Panc1 (cell line): ENCODE measurements around the gene FAM76B. TPM values are rescaled to one million over a fixed set of nuclear protein-coding genes. Genes with fewer than 3 reads are reported as not detected.

ENCODE experiments used
- ATAC-seq: fragments of 200-7000 bp; cut with Tn5 transposase; 2 replicates; pipeline ENCODE4 v1.9.1; 2020; ENCODE audit warnings: mild to moderate bottlenecking, moderate library complexity
- BruUV-seq: library from RNA; stranded (reverse); fragments of 400-500 nt; replicated peaks from 2 replicates; lab custom pipeline; 2021; lab: Mats Ljungman, UMichigan
- CTCF ChIA-PET: fragments of 300-600 bp; sonication (Branson Sonifier 250); formaldehyde crosslinking; loops from one replicate; lab custom pipeline; 2022; ENCODE audit warnings: antibody characterized with exemption; lab: Charles Lee
- POLR2A ChIA-PET: fragments of 300-600 bp; sonication (Branson Sonifier 250); formaldehyde crosslinking; loops from one replicate; lab custom pipeline; 2022; ENCODE audit warnings: antibody characterized with exemption; lab: Charles Lee
- DNase-seq: peaks from one replicate; pipeline ENCODE4 v3.0.0-alpha.2; 2010; ENCODE audit warnings: low read depth, low spot score
- H3K27ac ChIP-seq: 2 replicates; pipeline ENCODE4 v1.5.1; 2011; ENCODE audit warnings: mild to moderate bottlenecking, low read length, inconsistent platforms
- H3K27me3 ChIP-seq: fragments of 200-500 bp; sonication (Bioruptor generic); 2 replicates; pipeline ENCODE4 v1.6.0; 2014; ENCODE audit warnings: low read length, inconsistent platforms; ENCODE audit not compliant: control insufficient read depth, insufficient read depth
- H3K36me3 ChIP-seq: fragments of 200-500 bp; sonication (Bioruptor generic); 2 replicates; pipeline ENCODE4 v1.5.1; 2014; ENCODE audit warnings: inconsistent platforms, mild to moderate bottlenecking, low read length, moderate library complexity; ENCODE audit not compliant: control insufficient read depth, insufficient read depth
- H3K4me1 ChIP-seq: 2 replicates; pipeline ENCODE4 v1.5.1; 2011; ENCODE audit warnings: inconsistent platforms, mild to moderate bottlenecking, low read length, moderate library complexity; ENCODE audit not compliant: control insufficient read depth, insufficient read depth
- H3K4me3 ChIP-seq, 2 experiments: 2 replicates each; pipeline ENCODE4 v1.5.1; 2011 to 2012; ENCODE audit warnings: low read depth in 2 of 2, low read length in 2 of 2, mild to moderate bottlenecking in 2 of 2, inconsistent platforms in 1 of 2, moderate library complexity in 1 of 2
- H3K9me3 ChIP-seq: fragments of 200-500 bp; sonication (Bioruptor generic); 2 replicates; pipeline ENCODE4 v1.5.1; 2014; ENCODE audit warnings: low read depth, mild to moderate bottlenecking, inconsistent platforms, low read length, moderate library complexity; ENCODE audit not compliant: control insufficient read depth, insufficient read depth
- POLR2AphosphoS5 ChIP-seq: IDR thresholded peaks from 2 replicates; pipeline ENCODE4 v1.6.1; 2012; ENCODE audit warnings: mild to moderate bottlenecking, low read depth, low read length, moderate library complexity
- SIN3A ChIP-seq: IDR thresholded peaks from 2 replicates; pipeline ENCODE4 v1.6.1; 2012; ENCODE audit warnings: low read depth, mild to moderate bottlenecking, low read length, moderate library complexity, borderline replicate concordance; ENCODE audit not compliant: insufficient read depth
- TCF7L2 ChIP-seq: IDR thresholded peaks from 2 replicates; pipeline ENCODE4 v1.6.1; 2011; ENCODE audit warnings: mild to moderate bottlenecking, low read depth, low read length, inconsistent platforms
- in situ Hi-C: cut with HindIII; loops from 2 replicates; pipeline ENCODE4 v1.10.0; 2016; ENCODE audit warnings: low sequenced_read_pairs, low pct_unique_long_range_greater_than_20kb
- intact Hi-C: fragments of 100-400 bp; cut with micrococcal nuclease; formaldehyde crosslinking; loops from one replicate; pipeline ENCODE4 v1.10.0; 2022; ENCODE audit not compliant: unreplicated experiment
- total RNA-seq: library from RNA; stranded (reverse); gene quantifications from one replicate; pipeline ENCODE4 v1.2.1, GENCODE V29; 2021; ENCODE audit not compliant: unreplicated experiment
- TF ChIP-seq, protein P1 (sequence below), 2 experiments: IDR thresholded peaks; 2 replicates each; pipeline ENCODE4 v1.6.1; 2011 to 2012; ENCODE audit warnings: low read depth in 2 of 2, control low read depth in 1 of 2, low read length in 1 of 2, mild to moderate bottlenecking in 1 of 2, moderate library complexity in 1 of 2; ENCODE audit not compliant: insufficient read depth in 1 of 2
- TF ChIP-seq, protein P2 (sequence below): fragments of 450-650 bp; IDR thresholded peaks from 2 replicates; pipeline ENCODE4 v1.5.1; 2017; ENCODE audit warnings: mild to moderate bottlenecking

FAM76B gene
- total RNA-seq, 1 experiment from 2014 or later, result 31.2 TPM

DNA sequence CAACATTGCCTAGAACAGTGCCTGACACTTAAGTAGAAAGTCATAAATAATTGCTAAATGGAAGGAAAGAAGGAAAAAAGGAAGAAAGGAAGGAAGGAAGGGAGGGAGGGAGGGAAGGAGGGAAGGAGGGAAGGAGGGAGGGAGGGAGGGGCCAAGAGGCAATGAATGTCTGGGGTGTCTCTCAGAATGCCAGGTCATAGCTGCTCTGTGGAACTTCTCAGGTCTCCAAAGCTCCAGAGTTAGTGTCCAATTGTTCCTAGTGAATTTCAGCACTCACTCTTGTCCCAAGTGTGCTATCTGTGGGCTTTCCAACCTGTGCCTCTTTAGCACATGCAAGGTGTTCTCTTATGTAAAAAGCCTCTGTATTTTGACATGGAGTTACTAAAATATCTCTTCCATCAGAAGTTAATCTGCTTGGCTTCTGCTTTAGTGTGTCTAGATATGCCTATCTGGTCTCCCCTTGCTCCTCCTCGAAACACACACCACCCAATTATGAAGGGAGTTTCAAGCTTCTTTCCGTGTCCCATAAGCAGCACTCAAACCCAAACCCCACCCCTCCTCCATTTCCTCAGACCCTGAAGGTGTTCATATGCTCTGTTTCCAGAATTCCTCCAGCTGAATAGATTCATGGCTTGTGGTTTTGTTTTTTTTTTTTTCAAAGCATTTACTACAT is 56.5 kb downstream of the FAM76B start:
- ChIA-PET CTCF (no interaction called here), POLR2A (no interaction called here)
- DNase-seq (no peak), ATAC-seq (no peak)
- intact Hi-C loops (no loop called here), in situ Hi-C loops (no loop called here)
- no TSS peak for BruUV-seq
- no peaks in the 10 kb centered on the region for H3K9me3 ChIP-seq
- no peaks in the 10 kb centered on the region for H3K36me3 ChIP-seq
- H3K4me3 ChIP-seq, result no peak overlapping the region
- no peak overlapping the region for H3K27ac ChIP-seq
- H3K4me1 ChIP-seq, result no peaks in the 10 kb centered on the region
- TF ChIP-seq, protein P1, sequence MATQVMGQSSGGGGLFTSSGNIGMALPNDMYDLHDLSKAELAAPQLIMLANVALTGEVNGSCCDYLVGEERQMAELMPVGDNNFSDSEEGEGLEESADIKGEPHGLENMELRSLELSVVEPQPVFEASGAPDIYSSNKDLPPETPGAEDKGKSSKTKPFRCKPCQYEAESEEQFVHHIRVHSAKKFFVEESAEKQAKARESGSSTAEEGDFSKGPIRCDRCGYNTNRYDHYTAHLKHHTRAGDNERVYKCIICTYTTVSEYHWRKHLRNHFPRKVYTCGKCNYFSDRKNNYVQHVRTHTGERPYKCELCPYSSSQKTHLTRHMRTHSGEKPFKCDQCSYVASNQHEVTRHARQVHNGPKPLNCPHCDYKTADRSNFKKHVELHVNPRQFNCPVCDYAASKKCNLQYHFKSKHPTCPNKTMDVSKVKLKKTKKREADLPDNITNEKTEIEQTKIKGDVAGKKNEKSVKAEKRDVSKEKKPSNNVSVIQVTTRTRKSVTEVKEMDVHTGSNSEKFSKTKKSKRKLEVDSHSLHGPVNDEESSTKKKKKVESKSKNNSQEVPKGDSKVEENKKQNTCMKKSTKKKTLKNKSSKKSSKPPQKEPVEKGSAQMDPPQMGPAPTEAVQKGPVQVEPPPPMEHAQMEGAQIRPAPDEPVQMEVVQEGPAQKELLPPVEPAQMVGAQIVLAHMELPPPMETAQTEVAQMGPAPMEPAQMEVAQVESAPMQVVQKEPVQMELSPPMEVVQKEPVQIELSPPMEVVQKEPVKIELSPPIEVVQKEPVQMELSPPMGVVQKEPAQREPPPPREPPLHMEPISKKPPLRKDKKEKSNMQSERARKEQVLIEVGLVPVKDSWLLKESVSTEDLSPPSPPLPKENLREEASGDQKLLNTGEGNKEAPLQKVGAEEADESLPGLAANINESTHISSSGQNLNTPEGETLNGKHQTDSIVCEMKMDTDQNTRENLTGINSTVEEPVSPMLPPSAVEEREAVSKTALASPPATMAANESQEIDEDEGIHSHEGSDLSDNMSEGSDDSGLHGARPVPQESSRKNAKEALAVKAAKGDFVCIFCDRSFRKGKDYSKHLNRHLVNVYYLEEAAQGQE (IDR thresholded peaks at IDR 0.05; ENCODE audit: insufficient read depth in 1 of 2, low read depth in 2 of 2, low read length in 1 of 2), result no peak
- TF ChIP-seq, protein P2, sequence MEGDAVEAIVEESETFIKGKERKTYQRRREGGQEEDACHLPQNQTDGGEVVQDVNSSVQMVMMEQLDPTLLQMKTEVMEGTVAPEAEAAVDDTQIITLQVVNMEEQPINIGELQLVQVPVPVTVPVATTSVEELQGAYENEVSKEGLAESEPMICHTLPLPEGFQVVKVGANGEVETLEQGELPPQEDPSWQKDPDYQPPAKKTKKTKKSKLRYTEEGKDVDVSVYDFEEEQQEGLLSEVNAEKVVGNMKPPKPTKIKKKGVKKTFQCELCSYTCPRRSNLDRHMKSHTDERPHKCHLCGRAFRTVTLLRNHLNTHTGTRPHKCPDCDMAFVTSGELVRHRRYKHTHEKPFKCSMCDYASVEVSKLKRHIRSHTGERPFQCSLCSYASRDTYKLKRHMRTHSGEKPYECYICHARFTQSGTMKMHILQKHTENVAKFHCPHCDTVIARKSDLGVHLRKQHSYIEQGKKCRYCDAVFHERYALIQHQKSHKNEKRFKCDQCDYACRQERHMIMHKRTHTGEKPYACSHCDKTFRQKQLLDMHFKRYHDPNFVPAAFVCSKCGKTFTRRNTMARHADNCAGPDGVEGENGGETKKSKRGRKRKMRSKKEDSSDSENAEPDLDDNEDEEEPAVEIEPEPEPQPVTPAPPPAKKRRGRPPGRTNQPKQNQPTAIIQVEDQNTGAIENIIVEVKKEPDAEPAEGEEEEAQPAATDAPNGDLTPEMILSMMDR, result no peak
- H3K27me3 ChIP-seq, result peaks cover 33% of the 10 kb centered on the region

DNA sequence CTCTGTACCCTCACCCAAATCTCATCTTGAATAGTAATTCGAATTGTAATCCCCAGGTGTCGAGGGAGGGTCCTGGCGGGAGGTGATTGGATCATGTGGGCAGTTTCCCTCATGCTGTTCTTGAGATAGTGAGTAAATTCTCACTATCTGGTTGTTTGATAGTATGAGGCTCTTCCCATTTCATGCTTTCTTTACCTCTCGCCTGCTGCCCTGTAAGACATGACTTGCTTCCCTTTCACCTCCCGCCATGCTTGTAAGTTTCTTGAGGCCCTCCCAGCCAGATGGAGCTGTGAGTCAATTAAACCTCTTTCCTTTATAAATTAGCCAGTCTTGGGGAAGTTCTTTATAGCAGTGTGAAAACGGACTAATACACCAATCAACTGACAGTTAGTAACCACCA is 60.1 kb downstream of the FAM76B start:
- H3K4me1 ChIP-seq, result no peaks in the 10 kb centered on the region
- intact Hi-C loops, result no loop called here
- BruUV-seq, result no TSS peak
- H3K36me3 ChIP-seq, result no peaks in the 10 kb centered on the region
- H3K27me3 ChIP-seq, result peaks cover 18% of the 10 kb centered on the region; the same call in 1 of the 2 replicates
- in situ Hi-C loops, result no loop called here
- no peak for TF ChIP-seq POLR2AphosphoS5
- DNase-seq, result no peak
- ChIA-PET POLR2A (no interaction called here), CTCF (no interaction called here)
- no peak for ATAC-seq
- H3K27ac ChIP-seq, result no peak overlapping the region
- no peak overlapping the region for H3K4me3 ChIP-seq
- no peaks in the 10 kb centered on the region for H3K9me3 ChIP-seq

DNA sequence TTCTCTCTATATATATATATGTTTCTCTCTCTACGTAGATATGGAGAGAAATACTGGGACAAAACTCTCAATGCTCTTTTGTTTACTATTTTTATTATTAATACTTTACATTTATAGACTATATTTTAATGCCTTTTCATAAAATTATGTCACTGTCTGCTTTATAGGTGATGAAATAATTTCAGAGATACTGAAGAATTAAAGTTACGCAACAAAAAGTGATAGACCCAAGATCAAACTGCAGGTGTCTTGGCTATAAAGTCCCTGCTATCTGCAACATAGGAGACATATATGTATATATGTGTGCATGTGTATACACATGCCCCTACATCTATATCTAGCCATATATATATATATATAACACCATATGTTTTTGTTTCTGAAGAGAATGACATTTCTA is 60.8 kb downstream of the FAM76B start:
- no TSS peak for BruUV-seq
- CTCF ChIA-PET, result no interaction called here
- Histone ChIP-seq H3K4me3 (no peak overlapping the region), H3K27me3 (peaks cover 13% of the 10 kb centered on the region; the same call in 1 of the 2 replicates), H3K9me3 (no peaks in the 10 kb centered on the region), H3K4me1 (no peaks in the 10 kb centered on the region), H3K36me3 (no peaks in the 10 kb centered on the region), H3K27ac (no peak overlapping the region)
- no peak for ATAC-seq
- TF ChIP-seq, protein P2, result no peak
- TF ChIP-seq POLR2AphosphoS5 (no peak), TCF7L2 (no peak), SIN3A (no peak)
- TF ChIP-seq, protein P1 (IDR thresholded peaks at IDR 0.05; ENCODE audit: insufficient read depth in 1 of 2, low read depth in 2 of 2, low read length in 1 of 2), result no peak
- no peak for DNase-seq
- intact Hi-C loops, result no loop called here
- in situ Hi-C loops, result no loop called here
- POLR2A ChIA-PET, result no interaction called here
